NCI-H526 (cell line): ENCODE data around the gene MYO5C.

ENCODE experiments used
- DNase-seq, 2 experiments: peaks; one replicate each; lab custom pipeline; 2025; lab: John Stamatoyannopoulos, UW

The MYO5C gene

GRCh38 chr15:52278135-52278534 lies 17.5 kb downstream of the MYO5C start:
- DNase-seq: peak in 1 of 2 experiments; percentile 28

- DNase-seq: no peak
Measured at GRCh38 chr15:52277575-52277974, 18.0 kb downstream of the MYO5C start.

GRCh38 chr15:52276256-52276770 lies 19.3 kb downstream of the MYO5C start:
- no peak for DNase-seq

- no peak for DNase-seq
Measured at GRCh38 chr15:52263563-52264282, 31.9 kb downstream of the MYO5C start.

GRCh38 chr15:52262364-52262763 lies 33.2 kb downstream of the MYO5C start:
- DNase-seq: no peak

- DNase-seq: no peak
Measured at GRCh38 chr15:52261498-52262242, 33.9 kb downstream of the MYO5C start.

GRCh38 chr15:52261026-52261425 lies 34.6 kb downstream of the MYO5C start:
- no peak for DNase-seq

GRCh38 chr15:52259503-52259902 lies 36.1 kb downstream of the MYO5C start:
- no peak for DNase-seq

- no peak for DNase-seq
Measured at GRCh38 chr15:52258461-52258860, 37.1 kb downstream of the MYO5C start.

GRCh38 chr15:52257734-52258062 lies 37.9 kb downstream of the MYO5C start:
- DNase-seq: peak; percentile 15 to 68

- DNase-seq: no peak
Measured at GRCh38 chr15:52256930-52257733, 38.5 kb downstream of the MYO5C start.

GRCh38 chr15:52256366-52256765 lies 39.2 kb downstream of the MYO5C start:
- peak; percentile 56 to 85 for DNase-seq

GRCh38 chr15:52255935-52256334 lies 39.7 kb downstream of the MYO5C start:
- peak; percentile 56 to 71 for DNase-seq

- DNase-seq: no peak
Measured at GRCh38 chr15:52255008-52255407, 40.6 kb downstream of the MYO5C start.

GRCh38 chr15:52254391-52254790 lies 41.2 kb downstream of the MYO5C start:
- no peak for DNase-seq

- DNase-seq: no peak
Measured at GRCh38 chr15:52252781-52253180, 42.8 kb downstream of the MYO5C start.

- DNase-seq: no peak
Measured at GRCh38 chr15:52251144-52251860, 44.3 kb downstream of the MYO5C start.

- no peak for DNase-seq
Measured at GRCh38 chr15:52247461-52247860, 48.1 kb downstream of the MYO5C start.

GRCh38 chr15:52246686-52247431 lies 48.7 kb downstream of the MYO5C start:
- DNase-seq: no peak

GRCh38 chr15:52243697-52244555 lies 51.7 kb downstream of the MYO5C start:
- DNase-seq: no peak
